GM10266 (cell line): Measurements from ENCODE around the gene UBE2U.

Experiments
- DNase-seq: peaks from one replicate; pipeline ENCODE4 v3.0.0; 2012; ENCODE audit errors: extremely low spot score
- CTCF ChIP-seq: IDR thresholded peaks from 2 replicates; pipeline ENCODE4 v1.5.1; 2012; ENCODE audit warnings: mild to moderate bottlenecking, low read depth; ENCODE audit not compliant: control insufficient read depth, insufficient read depth; ENCODE audit errors: missing control alignments

Gene UBE2U

DNA sequence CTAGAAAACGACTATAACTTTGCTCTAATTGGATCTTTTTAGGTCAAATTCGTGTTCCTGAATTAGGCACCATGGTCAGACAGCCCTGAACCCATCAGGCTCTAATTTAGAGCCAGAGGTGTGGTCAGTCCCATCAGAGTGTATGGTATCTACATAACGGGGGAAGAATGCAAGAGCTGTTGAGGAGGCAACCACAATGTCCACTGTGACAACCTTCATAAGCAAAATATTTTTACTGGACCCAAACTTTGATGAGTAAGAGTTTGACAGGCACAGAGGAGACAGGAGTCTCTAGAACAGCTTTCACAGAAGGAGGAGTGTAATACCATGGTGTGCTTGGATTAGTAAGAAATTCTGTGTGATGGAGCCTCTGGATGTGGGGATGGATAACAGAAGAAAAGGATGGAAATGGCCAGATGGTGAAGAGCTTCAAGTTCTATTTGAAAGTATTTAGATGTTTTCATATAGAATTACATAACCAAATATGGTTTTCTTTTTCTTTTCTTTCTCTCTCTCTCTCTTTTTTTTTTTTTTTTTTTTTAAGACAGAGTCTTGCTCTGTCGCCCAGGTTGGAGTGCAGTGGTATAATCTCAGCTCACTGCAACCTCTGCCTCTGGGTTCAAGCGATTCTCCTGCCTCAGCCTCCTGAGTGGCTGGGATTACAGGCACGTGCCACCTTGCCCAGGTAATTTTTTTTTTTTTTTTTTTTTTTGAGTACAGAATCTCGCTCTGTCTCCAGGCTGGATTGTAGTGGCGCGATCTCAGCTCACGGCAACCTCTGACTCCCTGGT is 24.9 kb downstream of the UBE2U start:
- TF ChIP-seq CTCF: no peak
- DNase-seq: no peak

GRCh38 chr1:64229307-64229706 is 25.9 kb downstream of the UBE2U start:
- no peak for DNase-seq
- TF ChIP-seq CTCF: no peak

DNA sequence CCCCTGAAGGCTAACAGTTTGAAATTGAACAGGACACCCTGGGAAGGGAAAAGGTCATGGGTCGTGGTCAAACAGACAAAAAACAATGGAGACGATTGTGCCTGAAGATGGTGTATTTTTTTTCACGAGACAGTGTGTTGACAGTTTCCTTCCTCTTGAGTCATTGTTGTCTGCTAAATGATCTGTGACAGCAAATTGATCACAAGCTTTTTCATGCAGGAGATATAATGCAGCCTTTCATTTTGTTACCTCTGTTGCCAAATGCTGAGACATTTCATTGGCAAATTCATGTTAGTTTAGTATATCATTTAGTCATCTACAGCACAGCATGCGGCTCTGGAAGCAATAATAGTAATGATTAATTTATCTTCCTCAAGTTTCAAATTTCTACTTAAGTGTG is 27.7 kb downstream of the UBE2U start:
- DNase-seq: no peak
- TF ChIP-seq CTCF: no peak

DNA sequence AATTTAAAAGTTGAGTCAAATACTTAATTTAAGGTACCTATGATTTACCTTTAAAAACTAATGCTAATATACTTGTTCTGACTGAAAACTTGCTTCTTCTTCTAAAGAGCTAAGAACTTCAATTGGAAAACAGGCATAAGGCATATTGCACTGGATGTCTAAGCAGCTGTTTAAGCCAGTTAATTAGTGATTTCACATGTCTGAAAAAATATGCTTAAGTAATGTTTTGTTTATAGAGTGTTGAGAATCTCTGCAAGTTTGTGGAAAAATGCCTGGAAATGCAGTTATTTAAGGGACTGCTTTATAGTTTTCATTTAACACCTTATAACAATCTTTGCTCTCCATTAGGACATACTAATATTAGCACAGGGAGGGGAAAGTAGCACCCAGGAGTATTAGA is 28.2 kb downstream of the UBE2U start:
- no peak for DNase-seq
- TF ChIP-seq CTCF: no peak

DNA sequence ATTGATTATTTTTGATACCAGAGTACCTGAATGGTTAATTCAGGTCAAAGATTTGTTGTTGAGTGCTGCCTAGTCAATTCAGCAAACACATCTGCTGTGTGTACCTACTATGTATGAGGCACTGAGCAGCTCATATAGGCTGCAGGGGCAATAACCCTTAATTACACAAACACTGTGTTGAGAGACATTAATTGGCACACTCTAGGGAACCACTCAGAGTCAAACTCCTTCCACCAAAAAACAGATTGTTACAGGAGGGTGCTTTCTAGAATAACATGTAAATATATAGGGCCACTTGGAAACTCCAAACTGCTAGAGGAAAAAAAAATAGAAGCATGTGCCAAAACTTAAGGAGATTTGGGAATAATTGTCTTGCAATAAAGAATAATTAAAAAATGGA is 31.3 kb downstream of the UBE2U start:
- DNase-seq: no peak
- TF ChIP-seq CTCF: no peak

DNA sequence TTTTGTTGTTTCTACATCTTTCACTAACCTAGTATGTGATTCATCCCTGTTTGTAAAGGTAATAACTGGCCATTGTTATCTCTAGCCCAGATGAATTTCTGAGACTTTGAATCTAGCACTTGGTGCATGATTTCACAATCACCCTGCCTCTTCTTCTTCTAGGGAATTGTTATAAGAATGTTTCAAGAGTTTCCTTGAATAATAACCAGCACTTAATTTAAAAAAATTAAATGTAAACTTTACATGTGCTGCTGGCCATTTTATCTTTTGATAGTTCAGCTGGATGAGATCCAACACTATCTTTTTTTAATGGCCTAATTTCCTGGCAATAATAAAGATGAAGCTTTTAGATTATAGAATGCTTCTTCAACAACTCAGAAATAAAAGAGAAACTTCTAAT is 31.8 kb downstream of the UBE2U start:
- TF ChIP-seq CTCF: no peak
- no peak for DNase-seq

DNA sequence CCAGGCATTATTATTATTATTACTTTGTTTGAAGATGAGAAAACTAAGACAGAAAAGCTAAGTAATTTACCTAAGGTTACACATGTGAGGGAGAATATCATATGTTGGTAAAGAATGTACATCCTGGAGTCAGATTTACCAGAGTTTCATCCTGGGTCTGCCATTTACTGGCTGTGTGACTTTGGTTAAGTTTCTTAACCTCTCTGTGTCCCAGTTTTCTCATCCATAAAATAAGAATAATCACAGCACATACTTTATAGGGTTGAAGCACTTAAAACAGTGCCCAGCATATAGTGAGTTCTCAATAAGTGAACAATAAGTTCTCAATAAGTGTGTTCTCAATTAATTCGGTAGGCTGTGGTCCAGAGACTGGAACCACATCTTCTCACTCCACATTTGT is 32.5 kb downstream of the UBE2U start:
- no peak for TF ChIP-seq CTCF

More for the DNA sequence above, 32.5 kb downstream of the UBE2U start:
- no peak for DNase-seq
